KOPT-K1 (cell line): ENCODE results near the gene F12.
A peak's percentile ranks its signal among the peaks of the same experiment; 100 is the strongest.
"Not testable (repeated sequence)": the region's sequence is repeated elsewhere in the genome, so short reads cannot be mapped to it uniquely, and the experiment has no call there.

Experiments used
- H3K27ac ChIP-seq: fragments of 200-600 bp; sonication (generic); 2 replicates; pipeline ENCODE4 v1.5.1; 2016; ENCODE audit warnings: antibody characterized with exemption, mild to moderate bottlenecking, low read depth, low read length; ENCODE audit not compliant: poor library complexity, severe bottlenecking
- H3K36me3 ChIP-seq: fragments of 200-600 bp; sonication (generic); 2 replicates; pipeline ENCODE4 v1.5.1; 2017; ENCODE audit warnings: antibody characterized with exemption, mild to moderate bottlenecking, low read length, moderate library complexity; ENCODE audit not compliant: insufficient read depth
- H3K9me3 ChIP-seq: fragments of 200-600 bp; sonication (generic); 2 replicates; pipeline ENCODE4 v1.5.1; 2017; ENCODE audit warnings: antibody characterized with exemption, low read length, mild to moderate bottlenecking; ENCODE audit not compliant: insufficient read depth, poor library complexity, severe bottlenecking

The F12 gene

GRCh38 chr5:177367981-177368868 is 41.1 kb downstream of the F12 start:
- peaks cover 62% of the 10 kb centered on the region for H3K36me3 ChIP-seq
- H3K9me3 ChIP-seq = no peaks in the 10 kb centered on the region
- H3K27ac ChIP-seq = no peak overlapping the region

- no peak overlapping the region for H3K27ac ChIP-seq
- peaks cover 57% of the 10 kb centered on the region for H3K36me3 ChIP-seq
- H3K9me3 ChIP-seq = no peaks in the 10 kb centered on the region
Observed at GRCh38 chr5:177367323-177367848, 42.0 kb downstream of the F12 start.

GRCh38 chr5:177366528-177367322 is 42.6 kb downstream of the F12 start:
- Histone ChIP-seq H3K36me3 (peaks cover 51% of the 10 kb centered on the region), H3K27ac (no peak overlapping the region)

GRCh38 chr5:177365845-177366527 is 43.4 kb downstream of the F12 start:
- Histone ChIP-seq H3K27ac (no peak overlapping the region), H3K36me3 (peaks cover 44% of the 10 kb centered on the region), H3K9me3 (no peaks in the 10 kb centered on the region)

More at GRCh38 chr5:177366528-177367322, 42.6 kb downstream of the F12 start:
- no peaks in the 10 kb centered on the region for H3K9me3 ChIP-seq

GRCh38 chr5:177364159-177364962 is 45.0 kb downstream of the F12 start:
- no peaks in the 10 kb centered on the region for H3K9me3 ChIP-seq
- H3K27ac ChIP-seq = no peak overlapping the region
- peaks cover 31% of the 10 kb centered on the region for H3K36me3 ChIP-seq

GRCh38 chr5:177363565-177363964 is 45.8 kb downstream of the F12 start:
- Histone ChIP-seq H3K36me3 (peaks cover 23% of the 10 kb centered on the region; the same call in 1 of the 2 replicates), H3K27ac (peak overlapping the region; percentile 62), H3K9me3 (no peaks in the 10 kb centered on the region)

- Histone ChIP-seq H3K36me3 (peaks cover 16% of the 10 kb centered on the region; the same call in 1 of the 2 replicates), H3K9me3 (no peaks in the 10 kb centered on the region), H3K27ac (peak overlapping the region; percentile 62)
Observed at GRCh38 chr5:177362610-177363507, 46.5 kb downstream of the F12 start.

GRCh38 chr5:177362292-177362609 is 47.1 kb downstream of the F12 start:
- H3K27ac ChIP-seq = peak overlapping the region; percentile 62
- peaks cover 10% of the 10 kb centered on the region; the same call in 1 of the 2 replicates for H3K36me3 ChIP-seq
- no peaks in the 10 kb centered on the region for H3K9me3 ChIP-seq

- peak overlapping the region; percentile 62 for H3K27ac ChIP-seq
- H3K36me3 ChIP-seq = peaks cover 4% of the 10 kb centered on the region; the same call in 1 of the 2 replicates
- H3K9me3 ChIP-seq = no peaks in the 10 kb centered on the region
Observed at GRCh38 chr5:177361418-177362291, 47.7 kb downstream of the F12 start.

GRCh38 chr5:177360740-177361139 is 48.6 kb downstream of the F12 start:
- not testable (repeated sequence) for H3K36me3 ChIP-seq, H3K9me3 ChIP-seq
- H3K27ac ChIP-seq = peak overlapping the region; percentile 62

- peak overlapping the region; percentile 92 for H3K27ac ChIP-seq
- no peaks in the 10 kb centered on the region for H3K36me3 ChIP-seq
- H3K9me3 ChIP-seq = no peaks in the 10 kb centered on the region
Observed at GRCh38 chr5:177359860-177360259, 49.5 kb downstream of the F12 start.

- Histone ChIP-seq H3K9me3 (no peaks in the 10 kb centered on the region), H3K27ac (peak overlapping the region; percentile 92), H3K36me3 (no peaks in the 10 kb centered on the region)
Observed at GRCh38 chr5:177359451-177359851, 49.9 kb downstream of the F12 start.
